ENCODE results near the gene FASTKD1.
A peak's percentile ranks its signal among the peaks of the same experiment; 100 is the strongest.
"Not testable (repeated sequence)": the region's sequence is repeated elsewhere in the genome, so short reads cannot be mapped to it uniquely, and the experiment has no call there.

The FASTKD1 gene

DNA sequence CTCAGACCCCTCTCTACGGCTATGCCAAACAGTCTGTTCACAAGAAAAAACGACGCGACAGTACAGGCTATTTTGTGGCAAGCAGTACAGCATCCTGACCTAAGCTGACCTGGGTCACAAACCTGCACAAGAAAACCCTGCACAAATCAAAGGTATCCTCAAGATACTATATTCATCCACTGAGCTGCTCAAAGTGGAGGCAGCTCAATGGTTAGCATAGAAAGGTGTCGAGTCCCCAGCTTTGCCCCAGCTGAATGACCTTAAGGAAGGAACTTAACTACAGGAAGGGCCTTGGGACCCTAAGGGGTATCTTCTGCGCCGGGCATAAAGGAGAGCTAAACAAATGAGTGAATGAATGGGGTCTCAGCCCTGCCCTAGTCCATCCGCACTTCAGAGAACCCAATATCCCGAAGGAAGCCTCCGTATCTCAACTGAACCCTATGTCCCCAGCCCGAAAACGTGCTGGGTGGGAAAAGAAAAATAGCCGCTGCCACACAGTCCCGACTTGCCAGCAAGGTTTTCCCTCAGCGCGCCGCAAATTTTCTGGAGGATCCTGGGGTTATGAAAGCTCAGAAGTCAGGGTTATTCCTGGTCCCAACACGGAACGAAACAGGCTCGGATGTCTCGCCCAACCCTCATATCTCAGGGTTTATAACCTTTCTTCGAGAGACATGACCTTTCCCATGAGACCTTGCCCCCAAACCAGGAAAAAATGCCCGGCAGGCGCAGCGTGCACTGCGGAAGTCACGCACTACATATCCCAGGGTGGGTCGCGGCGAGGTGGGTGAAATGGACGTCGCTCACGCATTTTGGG is at the start of gene FASTKD1:
Gene FASTKD1, minus strand, starts transcription at position 706 of the 814 bp plus-strand sequence. CDS start 1,836 bp downstream, outside the sequence.
- Mint-ChIP-seq H3K9me3 (no peaks in the 10 kb centered on the region), H3K27me3 (no peaks in the 10 kb centered on the region), H3K27ac (peak within 1 kb of the TSS; percentile 87), H3K36me3 (peaks cover 18% of the 10 kb centered on the region), H3K4me1 (peaks cover 34% of the 10 kb centered on the region), H3K4me3 (peak within 1 kb of the TSS; percentile 98)
- DNase-seq = peak; percentile 92
- CTCF ChIA-PET = interaction anchor here (0.6 to 0.7 kb wide), 2 partner anchors 11 to 168 kb away, joined by 3 to 4 read pairs; partner anchors contain the start of gene PPIG

DNA sequence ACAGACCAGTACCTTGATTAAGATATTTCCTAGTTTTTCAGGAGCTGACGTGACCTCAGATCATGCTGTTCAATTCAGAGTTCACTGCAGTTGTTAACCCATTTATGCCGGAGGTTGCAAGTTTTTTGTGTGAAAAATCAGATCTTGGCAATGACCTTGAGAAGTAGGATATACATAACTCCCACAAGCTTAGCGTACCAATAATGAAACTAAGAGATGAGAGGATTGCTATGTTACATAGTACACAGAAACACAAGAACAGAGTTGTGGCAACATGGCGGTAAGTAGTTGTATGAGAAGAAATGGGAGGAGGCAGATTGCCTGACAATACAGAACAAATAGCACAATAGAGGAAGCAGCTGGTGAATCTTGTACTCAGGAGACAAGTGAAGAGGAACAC is 49.6 kb upstream of the FASTKD1 start:
- H3K36me3 Mint-ChIP-seq = peaks cover 42% of the 10 kb centered on the region

DNA sequence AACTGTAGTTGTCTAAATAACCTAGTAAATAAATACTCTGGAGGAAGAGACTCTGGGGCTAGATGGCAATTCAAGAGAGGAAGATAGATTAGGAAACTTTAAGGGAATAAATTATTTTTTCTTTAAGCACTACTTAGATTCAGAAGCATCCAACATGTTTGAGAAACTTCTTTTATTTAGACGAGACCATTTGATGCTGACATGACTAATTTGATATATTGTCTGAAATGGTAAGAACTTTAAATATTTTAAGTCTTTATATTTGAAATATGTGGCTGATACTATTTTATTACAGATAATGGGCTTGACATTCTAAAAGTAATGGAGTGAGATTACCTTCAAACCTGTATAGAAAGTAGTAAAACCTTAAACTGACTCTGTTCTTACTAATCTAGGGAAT is 46.8 kb upstream of the FASTKD1 start:
- CTCF ChIA-PET = no interaction called here

More for the DNA sequence above, 49.6 kb upstream of the FASTKD1 start:
- CTCF ChIA-PET = no interaction called here
- Mint-ChIP-seq H3K4me1 (no peaks in the 10 kb centered on the region), H3K27me3 (no peaks in the 10 kb centered on the region), H3K4me3 (no peak overlapping the region), H3K9me3 (no peaks in the 10 kb centered on the region), H3K27ac (no peak overlapping the region)
- no peak for DNase-seq

DNA sequence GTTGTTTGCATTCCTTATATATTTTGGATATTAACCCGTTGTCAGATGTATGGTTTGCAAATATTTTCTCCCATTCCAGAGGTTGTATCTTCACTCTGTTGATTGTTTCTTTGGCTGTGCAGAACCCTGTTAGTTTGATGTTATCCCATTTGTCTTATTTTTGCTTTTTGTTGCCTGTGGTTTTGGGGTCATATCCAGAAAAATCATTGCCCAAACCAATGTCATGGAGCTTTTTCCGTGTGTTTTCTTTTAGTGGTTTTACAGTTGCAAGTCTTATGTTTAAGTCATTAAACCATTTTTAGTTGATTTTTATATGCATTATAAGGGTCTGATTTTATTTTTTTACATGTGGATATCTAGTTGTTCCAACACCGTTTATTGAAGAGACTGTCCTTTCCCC is 46.3 kb upstream of the FASTKD1 start:
- no peaks in the 10 kb centered on the region for H3K9me3 Mint-ChIP-seq
- CTCF ChIA-PET = no interaction called here
- H3K27ac Mint-ChIP-seq = no peak overlapping the region
- DNase-seq = no peak
- H3K36me3 Mint-ChIP-seq = peaks cover 66% of the 10 kb centered on the region
- H3K4me1 Mint-ChIP-seq = no peaks in the 10 kb centered on the region
- H3K4me3 Mint-ChIP-seq = no peak overlapping the region
- no peaks in the 10 kb centered on the region for H3K27me3 Mint-ChIP-seq

More for the DNA sequence above, 46.8 kb upstream of the FASTKD1 start:
- Mint-ChIP-seq H3K27ac (no peak overlapping the region), H3K4me3 (no peak overlapping the region), H3K4me1 (no peaks in the 10 kb centered on the region), H3K9me3 (no peaks in the 10 kb centered on the region), H3K27me3 (no peaks in the 10 kb centered on the region), H3K36me3 (peaks cover 62% of the 10 kb centered on the region)
- DNase-seq = no peak

GRCh38 chr2:169615982-169616381 is 42.3 kb upstream of the FASTKD1 start:
- H3K9me3 Mint-ChIP-seq, CTCF ChIA-PET, H3K4me1 Mint-ChIP-seq, H3K27ac Mint-ChIP-seq, DNase-seq, H3K27me3 Mint-ChIP-seq, H3K4me3 Mint-ChIP-seq: not testable (repeated sequence)
- peaks cover 79% of the 10 kb centered on the region for H3K36me3 Mint-ChIP-seq

- Mint-ChIP-seq H3K9me3 (no peaks in the 10 kb centered on the region), H3K27me3 (no peaks in the 10 kb centered on the region), H3K27ac (no peak overlapping the region), H3K36me3 (peaks cover 81% of the 10 kb centered on the region), H3K4me1 (no peaks in the 10 kb centered on the region), H3K4me3 (no peak overlapping the region)
- CTCF ChIA-PET = no interaction called here
- no peak for DNase-seq
These were observed 40.2 kb upstream of the FASTKD1 start for GRCh38 chr2:169613876-169614275.

DNA sequence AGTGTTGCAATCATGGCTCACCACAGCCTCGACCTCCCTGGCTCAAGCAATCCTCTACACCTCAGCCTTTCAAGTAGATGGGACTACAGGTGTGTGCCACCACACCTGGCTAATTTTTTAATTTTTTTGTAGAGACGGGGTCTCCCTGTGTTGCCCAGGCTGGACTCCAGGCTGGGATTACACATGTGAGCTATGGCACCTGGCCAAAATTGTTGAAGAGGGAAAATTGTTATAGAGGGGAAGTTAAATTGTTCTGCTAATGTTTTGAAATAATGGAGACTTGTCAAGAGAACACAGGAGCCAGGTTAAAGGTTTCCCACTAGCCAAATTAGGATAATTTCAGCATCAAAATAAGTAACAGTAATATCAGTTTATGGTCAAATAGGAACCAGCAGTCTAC is 35.6 kb upstream of the FASTKD1 start:
- Mint-ChIP-seq H3K27me3 (no peaks in the 10 kb centered on the region), H3K27ac (no peak overlapping the region), H3K4me3 (no peak overlapping the region), H3K4me1 (no peaks in the 10 kb centered on the region), H3K9me3 (no peaks in the 10 kb centered on the region), H3K36me3 (peaks cover 50% of the 10 kb centered on the region)
- CTCF ChIA-PET = no interaction called here
- no peak for DNase-seq

DNA sequence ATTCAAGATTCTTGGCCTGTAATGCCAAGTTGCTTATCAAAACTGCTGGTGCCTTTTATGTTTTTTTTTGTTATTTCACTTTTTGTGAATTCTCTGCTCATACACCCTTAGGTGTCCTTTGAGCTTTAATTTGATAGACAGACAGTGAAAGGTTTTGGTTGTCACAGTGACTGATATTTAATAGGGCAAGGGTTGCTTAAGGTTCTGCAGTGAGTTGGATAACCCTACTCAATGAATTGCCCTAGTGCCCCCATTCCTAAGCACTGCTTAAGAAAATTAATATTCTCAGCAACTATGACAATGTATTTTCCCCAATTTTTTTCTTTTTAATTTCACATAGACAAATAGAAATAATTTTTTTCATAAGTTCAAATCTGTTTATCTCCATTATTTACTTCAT is 25.9 kb upstream of the FASTKD1 start:
- Mint-ChIP-seq H3K27ac (no peak overlapping the region), H3K4me3 (no peak overlapping the region), H3K27me3 (no peaks in the 10 kb centered on the region), H3K4me1 (no peaks in the 10 kb centered on the region), H3K36me3 (peaks cover 6% of the 10 kb centered on the region), H3K9me3 (no peaks in the 10 kb centered on the region)
- DNase-seq = no peak
- CTCF ChIA-PET = no interaction called here

DNA sequence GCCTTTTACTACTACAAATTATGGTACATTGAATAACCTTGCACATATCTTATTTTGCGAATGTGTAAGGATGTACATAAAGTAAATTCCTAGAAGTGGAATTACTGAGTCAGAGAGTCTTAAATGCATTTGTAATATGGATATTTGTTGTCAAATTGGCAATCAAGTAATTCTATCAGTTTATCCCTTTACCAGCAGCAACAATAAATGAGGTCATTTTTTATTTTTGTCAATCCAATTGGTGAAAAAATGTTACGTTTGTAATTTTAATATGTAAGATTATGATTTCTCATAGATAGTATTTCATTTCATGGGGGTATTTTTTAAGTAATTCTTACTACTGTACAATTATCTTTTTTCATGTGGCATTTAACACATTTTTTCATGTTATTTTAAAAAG is 25.3 kb upstream of the FASTKD1 start:
- Mint-ChIP-seq H3K27me3 (no peaks in the 10 kb centered on the region), H3K9me3 (no peaks in the 10 kb centered on the region), H3K27ac (no peak overlapping the region), H3K4me3 (no peak overlapping the region), H3K4me1 (no peaks in the 10 kb centered on the region), H3K36me3 (peaks cover 4% of the 10 kb centered on the region)
- CTCF ChIA-PET = no interaction called here
- DNase-seq = no peak

GRCh38 chr2:169596546-169596945 is 22.9 kb upstream of the FASTKD1 start:
- H3K4me3 Mint-ChIP-seq, H3K36me3 Mint-ChIP-seq, H3K27me3 Mint-ChIP-seq, H3K4me1 Mint-ChIP-seq, H3K9me3 Mint-ChIP-seq, CTCF ChIA-PET, DNase-seq: not testable (repeated sequence)
- peak overlapping the region; percentile 49 for H3K27ac Mint-ChIP-seq

- CTCF ChIA-PET = no interaction called here
- no peak overlapping the region for H3K27ac Mint-ChIP-seq
- H3K36me3 Mint-ChIP-seq = peaks cover 11% of the 10 kb centered on the region
- DNase-seq = no peak
- no peak overlapping the region for H3K4me3 Mint-ChIP-seq
- H3K9me3 Mint-ChIP-seq = no peaks in the 10 kb centered on the region
- no peaks in the 10 kb centered on the region for H3K27me3 Mint-ChIP-seq
- peaks cover 33% of the 10 kb centered on the region for H3K4me1 Mint-ChIP-seq
These were observed 17.1 kb upstream of the FASTKD1 start for GRCh38 chr2:169590804-169591203.

GRCh38 chr2:169585673-169586072 is 12.0 kb upstream of the FASTKD1 start:
- CTCF ChIA-PET = no interaction called here
- Mint-ChIP-seq H3K36me3 (peaks cover 30% of the 10 kb centered on the region), H3K27me3 (no peaks in the 10 kb centered on the region), H3K9me3 (peaks cover 15% of the 10 kb centered on the region), H3K4me3 (peak overlapping the region; percentile 97), H3K4me1 (peaks cover 42% of the 10 kb centered on the region), H3K27ac (peak overlapping the region; percentile 100)
- no peak for DNase-seq

GRCh38 chr2:169584005-169584877 is 10.6 kb upstream of the FASTKD1 start, which contains the start of gene PPIG:
Gene PPIG (plus strand): TSS chr2:169584351. CDS start chr2:169604042, 19,691 bp downstream.
- Mint-ChIP-seq H3K36me3 (peaks cover 29% of the 10 kb centered on the region), H3K27me3 (no peaks in the 10 kb centered on the region), H3K4me1 (peaks cover 32% of the 10 kb centered on the region), H3K4me3 (peak within 1 kb of the TSS; percentile 97), H3K27ac (peak within 1 kb of the TSS; percentile 100), H3K9me3 (peaks cover 15% of the 10 kb centered on the region)
- DNase-seq = peak; percentile 92
- CTCF ChIA-PET = interaction anchor here (0.6 to 0.8 kb wide), 2 partner anchors 10 to 19 kb away, joined by 3 to 4 read pairs; partner anchors contain the start of gene FASTKD1

- H3K36me3 Mint-ChIP-seq = peaks cover 29% of the 10 kb centered on the region
- H3K27ac Mint-ChIP-seq = peak overlapping the region; percentile 100
- H3K9me3 Mint-ChIP-seq = peaks cover 15% of the 10 kb centered on the region
- H3K4me3 Mint-ChIP-seq = peak overlapping the region; percentile 97
- H3K27me3 Mint-ChIP-seq = peaks cover 6% of the 10 kb centered on the region
- CTCF ChIA-PET = interaction anchor here (0.6 kb wide), 1 partner anchor 10 kb away, joined by 4 read pairs; the partner anchor contains the start of gene FASTKD1
- H3K4me1 Mint-ChIP-seq = peaks cover 28% of the 10 kb centered on the region
- no peak for DNase-seq
These were observed 9.9 kb upstream of the FASTKD1 start for GRCh38 chr2:169583518-169583917.
